Measurements from ENCODE around the gene CDCP2.

CDCP2 gene

GRCh38 chr1:54086754-54087153, 66.0 kb downstream of the CDCP2 start:
- no peaks in the 10 kb centered on the region for H3K4me1 ChIP-seq (ENCODE audit: insufficient read depth, low read length)
- H3K9me3 ChIP-seq (ENCODE audit: control insufficient read depth, insufficient read depth, low read length): no peaks in the 10 kb centered on the region
- no peak overlapping the region for H3K9ac ChIP-seq (ENCODE audit: low read depth, low read length)
- no peaks in the 10 kb centered on the region for H3K36me3 ChIP-seq (ENCODE audit: insufficient read depth, low read length)

GRCh38 chr1:54084794-54085193, 68.0 kb downstream of the CDCP2 start:
- H3K9me3 ChIP-seq (ENCODE audit: control insufficient read depth, insufficient read depth, low read length): no peaks in the 10 kb centered on the region
- no peaks in the 10 kb centered on the region for H3K36me3 ChIP-seq (ENCODE audit: insufficient read depth, low read length)
- no peak overlapping the region for H3K9ac ChIP-seq (ENCODE audit: low read depth, low read length)
- H3K4me1 ChIP-seq (ENCODE audit: insufficient read depth, low read length): no peaks in the 10 kb centered on the region
